OCI-LY1 (cell line): Measurements from ENCODE around the gene LRFN4.

Source experiments
- H2AFZ ChIP-seq: fragments of 200-600 bp; sonication (generic), shearing (Covaris generic); 2 replicates; pipeline ENCODE4 v1.6.0; 2014; ENCODE audit warnings: antibody characterized with exemption, mild to moderate bottlenecking, low read length
- H3F3A ChIP-seq: fragments of 200-600 bp; sonication (generic), shearing (Covaris generic); 2 replicates; pipeline ENCODE4 v1.6.0; 2014; ENCODE audit warnings: mild to moderate bottlenecking, antibody characterized with exemption, low read length, moderate library complexity; ENCODE audit not compliant: insufficient read depth
- H3K27ac ChIP-seq: fragments of 200-600 bp; sonication (generic); 2 replicates; pipeline ENCODE4 v1.5.1; 2014; ENCODE audit warnings: low read length, mixed run types, mild to moderate bottlenecking, low read depth; ENCODE audit not compliant: poor library complexity, severe bottlenecking
- H3K27me3 ChIP-seq: fragments of 200-600 bp; sonication (generic); 2 replicates; pipeline ENCODE4 v1.6.0; 2014; ENCODE audit warnings: antibody characterized with exemption, mild to moderate bottlenecking, low read length, moderate library complexity; ENCODE audit not compliant: insufficient read depth
- H3K36me3 ChIP-seq: fragments of 200-600 bp; sonication (generic); 2 replicates; pipeline ENCODE4 v1.6.1; 2014; ENCODE audit warnings: mild to moderate bottlenecking, antibody characterized with exemption, low read length, moderate library complexity, mixed read lengths; ENCODE audit not compliant: insufficient read depth
- H3K4me1 ChIP-seq: fragments of 200-600 bp; sonication (generic); 2 replicates; pipeline ENCODE4 v1.5.1; 2014; ENCODE audit warnings: mild to moderate bottlenecking, low read length, moderate library complexity; ENCODE audit not compliant: insufficient read depth, severe bottlenecking
- H3K4me2 ChIP-seq: fragments of 200-600 bp; sonication (generic), shearing (Covaris generic); 2 replicates; pipeline ENCODE4 v1.6.1; 2014; ENCODE audit warnings: low read length
- H3K4me3 ChIP-seq: fragments of 200-600 bp; sonication (generic); 2 replicates; pipeline ENCODE4 v1.5.1; 2014; ENCODE audit warnings: low read length, low read depth, mild to moderate bottlenecking, mixed read lengths; ENCODE audit not compliant: poor library complexity, severe bottlenecking
- H3K79me2 ChIP-seq: fragments of 200-600 bp; shearing (Covaris generic); 2 replicates; pipeline ENCODE4 v1.6.1; 2016; ENCODE audit warnings: mixed run types, low read length, mixed read lengths; ENCODE audit not compliant: insufficient read depth
- H3K9ac ChIP-seq: fragments of 200-600 bp; sonication (generic), shearing (Covaris generic); 2 replicates; pipeline ENCODE4 v1.6.1; 2014; ENCODE audit warnings: mild to moderate bottlenecking, low read length, mixed read lengths
- H3K9me2 ChIP-seq: fragments of 200-600 bp; sonication (generic), shearing (Covaris generic); 2 replicates; pipeline ENCODE4 v1.6.1; 2014; ENCODE audit warnings: low read depth, mild to moderate bottlenecking, low read length, mixed read lengths
- H3K9me3 ChIP-seq: fragments of 200-600 bp; shearing (Covaris generic); 2 replicates; pipeline ENCODE4 v1.6.1; 2014; ENCODE audit warnings: low read length, mixed read lengths
- H4K20me1 ChIP-seq: fragments of 200-600 bp; sonication (generic), shearing (Covaris generic); 2 replicates; pipeline ENCODE4 v1.6.0; 2016; ENCODE audit warnings: mild to moderate bottlenecking, low read length; ENCODE audit not compliant: insufficient read depth
- CTCF ChIP-seq: fragments of 200-600 bp; sonication (generic), shearing (Covaris generic); IDR thresholded peaks from 2 replicates; pipeline ENCODE4 v1.5.1; 2017; ENCODE audit warnings: mild to moderate bottlenecking, antibody characterized with exemption, low read length, moderate library complexity, mixed read lengths
- EZH2 ChIP-seq: fragments of 200-600 bp; sonication (generic), shearing (Covaris generic); IDR thresholded peaks from 2 replicates; pipeline ENCODE4 v1.8.0; 2017; ENCODE audit warnings: borderline replicate concordance, mixed run types, mild to moderate bottlenecking, antibody characterized with exemption, low read length, moderate library complexity, mixed read lengths

LRFN4 gene

GRCh38 chr11:66870131-66870530 is 13.3 kb downstream of the LRFN4 start:
- no peak overlapping the region for H3K4me3 ChIP-seq

DNA sequence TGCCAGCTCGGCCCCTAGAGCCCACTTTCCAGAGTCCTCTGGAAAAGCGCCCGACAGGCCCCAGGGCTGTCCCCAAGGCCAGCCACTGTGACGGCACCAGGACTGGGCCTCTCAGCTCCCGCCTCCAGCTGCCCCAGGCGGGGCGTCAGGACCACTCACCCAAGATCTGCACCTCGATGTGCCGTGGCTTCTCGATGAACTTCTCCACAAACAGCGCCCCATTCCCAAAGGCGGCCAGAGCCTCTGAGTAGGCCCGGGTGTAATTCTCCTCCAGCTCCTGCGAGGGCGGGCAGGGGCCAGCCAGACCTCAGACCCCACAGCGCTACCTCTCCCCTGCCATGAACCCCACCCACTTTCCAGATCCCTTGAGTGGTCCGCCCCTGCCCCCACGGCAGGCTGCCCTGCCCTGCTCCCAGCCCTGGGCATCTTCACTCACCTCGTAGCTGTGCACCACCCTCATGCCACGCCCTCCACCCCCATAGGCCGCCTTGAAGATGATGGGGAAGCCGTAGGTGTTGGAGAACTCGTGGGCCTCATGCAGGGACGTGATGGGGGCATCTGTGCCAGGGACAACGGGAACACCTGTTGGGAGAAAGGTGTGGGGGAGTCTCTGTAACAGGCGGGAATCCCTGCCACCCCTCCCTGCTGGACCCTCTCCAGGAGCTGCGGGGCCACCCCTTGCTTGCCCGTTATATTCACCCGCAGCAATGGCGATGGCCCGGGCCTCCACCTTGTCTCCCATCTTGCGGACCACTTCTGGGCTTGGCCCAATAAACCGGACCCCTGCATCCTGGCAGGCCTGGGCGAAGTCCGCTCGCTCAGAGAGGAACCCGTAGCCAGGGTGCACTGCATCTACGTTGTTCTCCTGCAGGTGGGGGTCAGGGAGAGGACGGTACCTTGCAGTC is 14.0 kb downstream of the LRFN4 start:
- TF ChIP-seq CTCF = no peak
- no peak for TF ChIP-seq EZH2
- no peak overlapping the region for H3K9ac ChIP-seq
- peaks cover 5% of the 10 kb centered on the region; the same call in 1 of the 2 replicates for H3K27me3 ChIP-seq
- H3K27ac ChIP-seq = no peak overlapping the region
- H3K9me2 ChIP-seq = no peaks in the 10 kb centered on the region
- H3K4me3 ChIP-seq = no peak overlapping the region
- peaks cover 12% of the 10 kb centered on the region for H3K4me1 ChIP-seq
- no peaks in the 10 kb centered on the region for H3K79me2 ChIP-seq
- H3K9me3 ChIP-seq = no peaks in the 10 kb centered on the region
- H3F3A ChIP-seq = no peaks in the 10 kb centered on the region
- no peak overlapping the region for H2AFZ ChIP-seq
- no peaks in the 10 kb centered on the region for H3K36me3 ChIP-seq
- no peaks in the 10 kb centered on the region for H4K20me1 ChIP-seq
- H3K4me2 ChIP-seq = no peak overlapping the region

More at GRCh38 chr11:66870131-66870530, 13.3 kb downstream of the LRFN4 start:
- Histone ChIP-seq H3K9me3 (no peaks in the 10 kb centered on the region), H3K79me2 (no peaks in the 10 kb centered on the region), H3K4me1 (peaks cover 12% of the 10 kb centered on the region), H3F3A (no peaks in the 10 kb centered on the region), H3K27me3 (peaks cover 5% of the 10 kb centered on the region; the same call in 1 of the 2 replicates), H3K4me2 (no peak overlapping the region), H3K9ac (no peak overlapping the region), H4K20me1 (no peaks in the 10 kb centered on the region), H3K36me3 (no peaks in the 10 kb centered on the region), H2AFZ (no peak overlapping the region), H3K9me2 (no peaks in the 10 kb centered on the region), H3K27ac (no peak overlapping the region)
- no peak for TF ChIP-seq CTCF
- no peak for TF ChIP-seq EZH2

DNA sequence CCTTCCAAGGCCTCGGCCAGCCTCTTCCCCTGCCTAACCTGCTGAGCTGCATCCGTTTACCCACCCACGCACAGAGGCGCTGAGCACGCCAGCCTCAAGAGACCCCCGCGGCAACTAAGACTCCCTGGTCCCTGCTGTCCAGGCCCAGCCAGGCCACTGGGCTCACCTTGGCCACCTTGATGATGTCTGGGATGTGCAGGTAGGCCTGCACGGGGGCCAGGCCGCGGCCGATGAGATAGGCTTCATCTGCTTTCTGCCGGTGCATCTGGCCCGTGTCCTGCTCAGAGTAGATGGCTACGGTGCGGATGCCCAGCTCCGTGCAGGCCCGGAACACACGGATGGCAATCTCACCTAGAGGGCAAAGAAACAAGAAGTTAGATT is 14.6 kb downstream of the LRFN4 start:
- H3K9me3 ChIP-seq = no peaks in the 10 kb centered on the region
- H3K4me2 ChIP-seq = no peak overlapping the region
- H3K9ac ChIP-seq = no peak overlapping the region
- no peak for TF ChIP-seq EZH2
- no peak for TF ChIP-seq CTCF
- peaks cover 12% of the 10 kb centered on the region for H3K4me1 ChIP-seq
- no peak overlapping the region for H2AFZ ChIP-seq
- no peaks in the 10 kb centered on the region for H3F3A ChIP-seq
- no peak overlapping the region for H3K4me3 ChIP-seq
- H3K27me3 ChIP-seq = peaks cover 5% of the 10 kb centered on the region; the same call in 1 of the 2 replicates
- no peaks in the 10 kb centered on the region for H3K9me2 ChIP-seq
- H3K79me2 ChIP-seq = no peaks in the 10 kb centered on the region
- H3K27ac ChIP-seq = no peak overlapping the region
- no peaks in the 10 kb centered on the region for H3K36me3 ChIP-seq
- no peaks in the 10 kb centered on the region for H4K20me1 ChIP-seq
